GM23338 (cell line): ENCODE data around the gene CSN3. TPM values are rescaled to one million over a fixed set of nuclear protein-coding genes. Genes with fewer than 3 reads are reported as not detected.

Experiments used
- ATAC-seq: fragments of 200-7000 bp; cut with Tn5 transposase; 3 replicates; pipeline ENCODE4 v1.9.1; 2020
- DNase-seq: peaks from one replicate; pipeline ENCODE4 v3.0.0-alpha.2; 2015; ENCODE audit warnings: low spot score
- H2AFZ ChIP-seq: fragments of 200-600 bp; sonication (generic); 2 replicates; pipeline ENCODE4 v1.8.0; 2016; ENCODE audit warnings: antibody characterized with exemption, mild to moderate bottlenecking, moderate library complexity
- H3F3A ChIP-seq: fragments of 200-600 bp; sonication (generic); replicated peaks from 2 replicates; pipeline ENCODE4 v1.8.0; 2017; ENCODE audit warnings: antibody characterized with exemption, mixed run types, low read depth
- H3K27ac ChIP-seq: fragments of 200-600 bp; sonication (generic); 2 replicates; pipeline ENCODE4 v1.6.1; 2016; ENCODE audit warnings: low read depth
- H3K27me3 ChIP-seq: fragments of 200-600 bp; sonication (generic); 2 replicates; pipeline ENCODE4 v1.8.0; 2016; ENCODE audit warnings: mild to moderate bottlenecking, mixed run types, moderate library complexity; ENCODE audit not compliant: insufficient read depth
- H3K36me3 ChIP-seq: fragments of 200-600 bp; sonication (generic); 2 replicates; pipeline ENCODE4 v1.8.0; 2016; ENCODE audit warnings: mild to moderate bottlenecking; ENCODE audit not compliant: insufficient read depth
- H3K4me1 ChIP-seq: fragments of 200-600 bp; sonication (generic); 2 replicates; pipeline ENCODE4 v1.8.0; 2016; ENCODE audit warnings: mild to moderate bottlenecking, moderate library complexity; ENCODE audit not compliant: insufficient read depth
- H3K4me2 ChIP-seq: fragments of 200-600 bp; sonication (generic); 2 replicates; pipeline ENCODE4 v1.7.1; 2017; ENCODE audit warnings: mixed run types
- H3K4me3 ChIP-seq: fragments of 200-600 bp; sonication (generic); 2 replicates; pipeline ENCODE4 v1.6.1; 2016; ENCODE audit warnings: mixed run types
- H3K79me2 ChIP-seq: fragments of 200-600 bp; sonication (generic); replicated peaks from 2 replicates; pipeline ENCODE4 v1.8.0; 2017; ENCODE audit warnings: mild to moderate bottlenecking; ENCODE audit not compliant: insufficient read depth
- H3K9me2 ChIP-seq: fragments of 200-600 bp; sonication (generic); 2 replicates; pipeline ENCODE4 v1.8.0; 2017; ENCODE audit not compliant: insufficient read depth
- H4K20me1 ChIP-seq: fragments of 200-600 bp; sonication (generic); replicated peaks from 2 replicates; pipeline ENCODE4 v1.8.0; 2017; ENCODE audit warnings: mild to moderate bottlenecking; ENCODE audit not compliant: insufficient read depth
- H3K27ac Mint-ChIP-seq: 2 replicates; pipeline ENCODE4 v1.8.0; 2020; ENCODE audit warnings: inconsistent platforms, mild to moderate bottlenecking, moderate library complexity, mixed read lengths
- H3K27me3 Mint-ChIP-seq: 3 replicates; pipeline ENCODE4 v1.8.0; 2022; ENCODE audit warnings: low read depth, mild to moderate bottlenecking, moderate library complexity, mixed read lengths, inconsistent platforms; ENCODE audit not compliant: insufficient read depth, poor library complexity
- H3K36me3 Mint-ChIP-seq: 3 replicates; pipeline ENCODE4 v1.8.0; 2021; ENCODE audit warnings: low read depth, mild to moderate bottlenecking, inconsistent platforms, moderate library complexity, mixed read lengths
- H3K4me1 Mint-ChIP-seq: 3 replicates; pipeline ENCODE4 v1.8.0; 2020; ENCODE audit warnings: mild to moderate bottlenecking, inconsistent platforms, mixed read lengths
- H3K4me3 Mint-ChIP-seq: 3 replicates; pipeline ENCODE4 v1.8.0; 2021; ENCODE audit warnings: moderate library complexity, mild to moderate bottlenecking, inconsistent platforms, mixed read lengths
- H3K9me3 Mint-ChIP-seq: 3 replicates; pipeline ENCODE4 v1.8.0; 2020; ENCODE audit warnings: moderate library complexity, mild to moderate bottlenecking, inconsistent platforms, mixed read lengths
- CREB1 ChIP-seq: fragments of 250-450 bp; sonication (Bioruptor Pico); IDR thresholded peaks from 2 replicates; pipeline ENCODE4 v1.5.0; 2020; ENCODE audit warnings: low read depth, mild to moderate bottlenecking, moderate library complexity
- EZH2 ChIP-seq: fragments of 200-600 bp; sonication (generic); IDR thresholded peaks from one replicate; pipeline ENCODE4 v1.8.0; 2017; ENCODE audit warnings: antibody characterized with exemption, mild to moderate bottlenecking, low read depth; ENCODE audit not compliant: unreplicated experiment
- EZH2phosphoT487 ChIP-seq: fragments of 200-600 bp; sonication (generic); IDR thresholded peaks from one replicate; pipeline ENCODE4 v1.8.1; 2018; ENCODE audit warnings: antibody characterized with exemption; ENCODE audit not compliant: unreplicated experiment
- JUNB ChIP-seq: IDR thresholded peaks from one replicate; pipeline ENCODE4 v1.6.1; 2016; ENCODE audit warnings: antibody characterized with exemption; ENCODE audit not compliant: unreplicated experiment
- NANOG ChIP-seq: IDR thresholded peaks from 2 replicates; pipeline ENCODE4 v1.6.1; 2016; ENCODE audit warnings: antibody characterized with exemption, borderline replicate concordance
- POLR2AphosphoS5 ChIP-seq: IDR thresholded peaks from 2 replicates; pipeline ENCODE4 v1.6.1; 2016; ENCODE audit warnings: antibody characterized with exemption, low read depth
- STAT1 ChIP-seq: IDR thresholded peaks from one replicate; pipeline ENCODE4 v1.6.1; 2016; ENCODE audit warnings: antibody characterized with exemption; ENCODE audit not compliant: unreplicated experiment
- ZNF114 ChIP-seq: fragments of 250-450 bp; sonication (Bioruptor Pico); IDR thresholded peaks from 2 replicates; pipeline ENCODE4 v1.5.0; 2020; ENCODE audit warnings: mild to moderate bottlenecking, moderate library complexity
- ZNF331 ChIP-seq: fragments of 250-450 bp; sonication (Bioruptor Pico); IDR thresholded peaks from 2 replicates; pipeline ENCODE4 v1.5.0; 2020; ENCODE audit warnings: low read depth, mild to moderate bottlenecking, moderate library complexity
- polyA plus RNA-seq: library from polyadenylated mRNA; unstranded; fragments of >200 nt; fragmentation: Nextera tagmentation; extraction: Ambion mirVana; gene quantifications from 2 replicates; pipeline ENCODE4 v1.2.1, GENCODE V29; 2016
- total RNA-seq: library from RNA; depleted of rRNA; stranded (reverse); fragments of >200 nt; shearing (Covaris generic); gene quantifications from 2 replicates; pipeline ENCODE4 v1.2.3, GENCODE V29; 2014
- TF ChIP-seq, protein P1 (sequence below): IDR thresholded peaks from 2 replicates; pipeline ENCODE4 v1.6.1; 2016; ENCODE audit warnings: antibody characterized with exemption
- TF ChIP-seq, protein P2 (sequence below): IDR thresholded peaks from one replicate; pipeline ENCODE4 v1.6.1; 2018; ENCODE audit warnings: antibody characterized with exemption; ENCODE audit not compliant: unreplicated experiment
- TF ChIP-seq, protein P3 (sequence below), 2 experiments: fragments of 200-600 bp in 1 of 2; sonication (generic) in 1 of 2; conservative IDR thresholded peaks; 2 replicates each; pipeline versions ENCODE4 v1.5.1 to v1.6.1; 2016 to 2017; ENCODE audit warnings: antibody characterized with exemption in 2 of 2, low read depth in 2 of 2, mild to moderate bottlenecking in 2 of 2, moderate library complexity in 1 of 2
- TF ChIP-seq, protein P4 (sequence below): fragments of 250-450 bp; sonication (Bioruptor Pico); IDR thresholded peaks from 2 replicates; pipeline ENCODE4 v1.5.0; 2020; ENCODE audit warnings: mild to moderate bottlenecking, moderate library complexity

The CSN3 gene
- total and polyA plus RNA-seq, 2 experiments from 2014 or later, result not detected

- Mint-ChIP-seq H3K9me3 (no peaks in the 10 kb centered on the region), H3K36me3 (no peaks in the 10 kb centered on the region), H3K27ac (no peak overlapping the region), H3K27me3 (peaks cover 1% of the 10 kb centered on the region), H3K4me1 (no peaks in the 10 kb centered on the region; the same call in 2 of the 3 replicates), H3K4me3 (no peak overlapping the region)
- no peak overlapping the region for H2AFZ ChIP-seq
- no peaks in the 10 kb centered on the region for H3K36me3 ChIP-seq
- no peaks in the 10 kb centered on the region for H3K27me3 ChIP-seq
- ATAC-seq, result no peak
- no peaks in the 10 kb centered on the region for H3K4me1 ChIP-seq
- H3K79me2 ChIP-seq, result no peaks in the 10 kb centered on the region
- H4K20me1 ChIP-seq, result no peaks in the 10 kb centered on the region
- H3K4me3 ChIP-seq, result no peak overlapping the region
- H3K9me2 ChIP-seq, result no peaks in the 10 kb centered on the region
- no peak overlapping the region for H3K4me2 ChIP-seq
- H3K27ac ChIP-seq, result no peak overlapping the region
- TF ChIP-seq, protein P1, sequence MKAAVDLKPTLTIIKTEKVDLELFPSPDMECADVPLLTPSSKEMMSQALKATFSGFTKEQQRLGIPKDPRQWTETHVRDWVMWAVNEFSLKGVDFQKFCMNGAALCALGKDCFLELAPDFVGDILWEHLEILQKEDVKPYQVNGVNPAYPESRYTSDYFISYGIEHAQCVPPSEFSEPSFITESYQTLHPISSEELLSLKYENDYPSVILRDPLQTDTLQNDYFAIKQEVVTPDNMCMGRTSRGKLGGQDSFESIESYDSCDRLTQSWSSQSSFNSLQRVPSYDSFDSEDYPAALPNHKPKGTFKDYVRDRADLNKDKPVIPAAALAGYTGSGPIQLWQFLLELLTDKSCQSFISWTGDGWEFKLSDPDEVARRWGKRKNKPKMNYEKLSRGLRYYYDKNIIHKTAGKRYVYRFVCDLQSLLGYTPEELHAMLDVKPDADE, result no peak
- no peak for TF ChIP-seq POLR2AphosphoS5
- TF ChIP-seq CREB1, result no peak
- no peak for TF ChIP-seq ZNF114 (CRISPR knock-in tag)
- TF ChIP-seq EZH2, result no peak
- TF ChIP-seq, protein P2, sequence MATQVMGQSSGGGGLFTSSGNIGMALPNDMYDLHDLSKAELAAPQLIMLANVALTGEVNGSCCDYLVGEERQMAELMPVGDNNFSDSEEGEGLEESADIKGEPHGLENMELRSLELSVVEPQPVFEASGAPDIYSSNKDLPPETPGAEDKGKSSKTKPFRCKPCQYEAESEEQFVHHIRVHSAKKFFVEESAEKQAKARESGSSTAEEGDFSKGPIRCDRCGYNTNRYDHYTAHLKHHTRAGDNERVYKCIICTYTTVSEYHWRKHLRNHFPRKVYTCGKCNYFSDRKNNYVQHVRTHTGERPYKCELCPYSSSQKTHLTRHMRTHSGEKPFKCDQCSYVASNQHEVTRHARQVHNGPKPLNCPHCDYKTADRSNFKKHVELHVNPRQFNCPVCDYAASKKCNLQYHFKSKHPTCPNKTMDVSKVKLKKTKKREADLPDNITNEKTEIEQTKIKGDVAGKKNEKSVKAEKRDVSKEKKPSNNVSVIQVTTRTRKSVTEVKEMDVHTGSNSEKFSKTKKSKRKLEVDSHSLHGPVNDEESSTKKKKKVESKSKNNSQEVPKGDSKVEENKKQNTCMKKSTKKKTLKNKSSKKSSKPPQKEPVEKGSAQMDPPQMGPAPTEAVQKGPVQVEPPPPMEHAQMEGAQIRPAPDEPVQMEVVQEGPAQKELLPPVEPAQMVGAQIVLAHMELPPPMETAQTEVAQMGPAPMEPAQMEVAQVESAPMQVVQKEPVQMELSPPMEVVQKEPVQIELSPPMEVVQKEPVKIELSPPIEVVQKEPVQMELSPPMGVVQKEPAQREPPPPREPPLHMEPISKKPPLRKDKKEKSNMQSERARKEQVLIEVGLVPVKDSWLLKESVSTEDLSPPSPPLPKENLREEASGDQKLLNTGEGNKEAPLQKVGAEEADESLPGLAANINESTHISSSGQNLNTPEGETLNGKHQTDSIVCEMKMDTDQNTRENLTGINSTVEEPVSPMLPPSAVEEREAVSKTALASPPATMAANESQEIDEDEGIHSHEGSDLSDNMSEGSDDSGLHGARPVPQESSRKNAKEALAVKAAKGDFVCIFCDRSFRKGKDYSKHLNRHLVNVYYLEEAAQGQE, result no peak
- TF ChIP-seq, protein P3, sequence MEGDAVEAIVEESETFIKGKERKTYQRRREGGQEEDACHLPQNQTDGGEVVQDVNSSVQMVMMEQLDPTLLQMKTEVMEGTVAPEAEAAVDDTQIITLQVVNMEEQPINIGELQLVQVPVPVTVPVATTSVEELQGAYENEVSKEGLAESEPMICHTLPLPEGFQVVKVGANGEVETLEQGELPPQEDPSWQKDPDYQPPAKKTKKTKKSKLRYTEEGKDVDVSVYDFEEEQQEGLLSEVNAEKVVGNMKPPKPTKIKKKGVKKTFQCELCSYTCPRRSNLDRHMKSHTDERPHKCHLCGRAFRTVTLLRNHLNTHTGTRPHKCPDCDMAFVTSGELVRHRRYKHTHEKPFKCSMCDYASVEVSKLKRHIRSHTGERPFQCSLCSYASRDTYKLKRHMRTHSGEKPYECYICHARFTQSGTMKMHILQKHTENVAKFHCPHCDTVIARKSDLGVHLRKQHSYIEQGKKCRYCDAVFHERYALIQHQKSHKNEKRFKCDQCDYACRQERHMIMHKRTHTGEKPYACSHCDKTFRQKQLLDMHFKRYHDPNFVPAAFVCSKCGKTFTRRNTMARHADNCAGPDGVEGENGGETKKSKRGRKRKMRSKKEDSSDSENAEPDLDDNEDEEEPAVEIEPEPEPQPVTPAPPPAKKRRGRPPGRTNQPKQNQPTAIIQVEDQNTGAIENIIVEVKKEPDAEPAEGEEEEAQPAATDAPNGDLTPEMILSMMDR (conservative IDR thresholded peaks at IDR 0.05; ENCODE audit: low read depth in 2 of 2), result no peak
- TF ChIP-seq, protein P4, sequence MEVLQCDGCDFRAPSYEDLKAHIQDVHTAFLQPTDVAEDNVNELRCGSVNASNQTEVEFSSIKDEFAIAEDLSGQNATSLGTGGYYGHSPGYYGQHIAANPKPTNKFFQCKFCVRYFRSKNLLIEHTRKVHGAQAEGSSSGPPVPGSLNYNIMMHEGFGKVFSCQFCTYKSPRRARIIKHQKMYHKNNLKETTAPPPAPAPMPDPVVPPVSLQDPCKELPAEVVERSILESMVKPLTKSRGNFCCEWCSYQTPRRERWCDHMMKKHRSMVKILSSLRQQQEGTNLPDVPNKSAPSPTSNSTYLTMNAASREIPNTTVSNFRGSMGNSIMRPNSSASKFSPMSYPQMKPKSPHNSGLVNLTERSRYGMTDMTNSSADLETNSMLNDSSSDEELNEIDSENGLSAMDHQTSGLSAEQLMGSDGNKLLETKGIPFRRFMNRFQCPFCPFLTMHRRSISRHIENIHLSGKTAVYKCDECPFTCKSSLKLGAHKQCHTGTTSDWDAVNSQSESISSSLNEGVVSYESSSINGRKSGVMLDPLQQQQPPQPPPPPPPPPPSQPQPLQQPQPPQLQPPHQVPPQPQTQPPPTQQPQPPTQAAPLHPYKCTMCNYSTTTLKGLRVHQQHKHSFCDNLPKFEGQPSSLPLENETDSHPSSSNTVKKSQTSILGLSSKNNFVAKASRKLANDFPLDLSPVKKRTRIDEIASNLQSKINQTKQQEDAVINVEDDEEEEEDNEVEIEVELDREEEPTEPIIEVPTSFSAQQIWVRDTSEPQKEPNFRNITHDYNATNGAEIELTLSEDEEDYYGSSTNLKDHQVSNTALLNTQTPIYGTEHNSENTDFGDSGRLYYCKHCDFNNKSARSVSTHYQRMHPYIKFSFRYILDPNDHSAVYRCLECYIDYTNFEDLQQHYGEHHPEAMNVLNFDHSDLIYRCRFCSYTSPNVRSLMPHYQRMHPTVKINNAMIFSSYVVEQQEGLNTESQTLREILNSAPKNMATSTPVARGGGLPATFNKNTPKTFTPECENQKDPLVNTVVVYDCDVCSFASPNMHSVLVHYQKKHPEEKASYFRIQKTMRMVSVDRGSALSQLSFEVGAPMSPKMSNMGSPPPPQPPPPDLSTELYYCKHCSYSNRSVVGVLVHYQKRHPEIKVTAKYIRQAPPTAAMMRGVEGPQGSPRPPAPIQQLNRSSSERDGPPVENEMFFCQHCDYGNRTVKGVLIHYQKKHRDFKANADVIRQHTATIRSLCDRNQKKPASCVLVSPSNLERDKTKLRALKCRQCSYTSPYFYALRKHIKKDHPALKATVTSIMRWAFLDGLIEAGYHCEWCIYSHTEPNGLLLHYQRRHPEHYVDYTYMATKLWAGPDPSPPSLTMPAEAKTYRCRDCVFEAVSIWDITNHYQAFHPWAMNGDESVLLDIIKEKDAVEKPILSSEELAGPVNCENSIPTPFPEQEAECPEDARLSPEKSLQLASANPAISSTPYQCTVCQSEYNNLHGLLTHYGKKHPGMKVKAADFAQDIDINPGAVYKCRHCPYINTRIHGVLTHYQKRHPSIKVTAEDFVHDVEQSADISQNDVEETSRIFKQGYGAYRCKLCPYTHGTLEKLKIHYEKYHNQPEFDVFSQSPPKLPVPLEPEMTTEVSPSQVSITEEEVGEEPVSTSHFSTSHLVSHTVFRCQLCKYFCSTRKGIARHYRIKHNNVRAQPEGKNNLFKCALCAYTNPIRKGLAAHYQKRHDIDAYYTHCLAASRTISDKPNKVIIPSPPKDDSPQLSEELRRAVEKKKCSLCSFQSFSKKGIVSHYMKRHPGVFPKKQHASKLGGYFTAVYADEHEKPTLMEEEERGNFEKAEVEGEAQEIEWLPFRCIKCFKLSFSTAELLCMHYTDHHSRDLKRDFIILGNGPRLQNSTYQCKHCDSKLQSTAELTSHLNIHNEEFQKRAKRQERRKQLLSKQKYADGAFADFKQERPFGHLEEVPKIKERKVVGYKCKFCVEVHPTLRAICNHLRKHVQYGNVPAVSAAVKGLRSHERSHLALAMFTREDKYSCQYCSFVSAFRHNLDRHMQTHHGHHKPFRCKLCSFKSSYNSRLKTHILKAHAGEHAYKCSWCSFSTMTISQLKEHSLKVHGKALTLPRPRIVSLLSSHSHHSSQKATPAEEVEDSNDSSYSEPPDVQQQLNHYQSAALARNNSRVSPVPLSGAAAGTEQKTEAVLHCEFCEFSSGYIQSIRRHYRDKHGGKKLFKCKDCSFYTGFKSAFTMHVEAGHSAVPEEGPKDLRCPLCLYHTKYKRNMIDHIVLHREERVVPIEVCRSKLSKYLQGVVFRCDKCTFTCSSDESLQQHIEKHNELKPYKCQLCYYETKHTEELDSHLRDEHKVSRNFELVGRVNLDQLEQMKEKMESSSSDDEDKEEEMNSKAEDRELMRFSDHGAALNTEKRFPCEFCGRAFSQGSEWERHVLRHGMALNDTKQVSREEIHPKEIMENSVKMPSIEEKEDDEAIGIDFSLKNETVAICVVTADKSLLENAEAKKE, result no peak
- no peak for TF ChIP-seq NANOG
- TF ChIP-seq JUNB, result no peak
- no peak for TF ChIP-seq ZNF331
- no peak for TF ChIP-seq STAT1
- no peak for TF ChIP-seq EZH2phosphoT487
- no peak for DNase-seq
- no peaks in the 10 kb centered on the region for H3F3A ChIP-seq
Measured at GRCh38 chr4:70300215-70300614, 57.8 kb downstream of the CSN3 start.
